GM21423 (cell line): ENCODE measurements around the gene CASP1.

Source experiments
- ATAC-seq: cut with Tn5 transposase; IDR thresholded peaks from one replicate; pipeline ENCODE4 v1.9.1; 2021; ENCODE audit warnings: mild to moderate bottlenecking, moderate library complexity; ENCODE audit not compliant: unreplicated experiment

Gene CASP1

GRCh38 chr11:104992781-104993180, 42.2 kb downstream of the CASP1 start:
- ATAC-seq, result no peak

GRCh38 chr11:104991994-104992393, 43.0 kb downstream of the CASP1 start:
- ATAC-seq, result no peak

GRCh38 chr11:104984808-104985207, 50.1 kb downstream of the CASP1 start:
- no peak for ATAC-seq

- no peak for ATAC-seq
Measured at GRCh38 chr11:104979839-104980238, 55.1 kb downstream of the CASP1 start.
